Right lobe of liver (tissue), 4 donors: ENCODE measurements around the gene KCNJ11.

Experiments
- CTCF ChIP-seq, 4 donors: fragments of 200-600 bp in 3 of 4; fragments of 450-650 bp in 1 of 4; IDR thresholded peaks; one replicate each; pipeline versions ENCODE4 v1.5.1 to v1.8.0; 2016 to 2022; ENCODE audit warnings: antibody characterized with exemption in 4 of 4, mild to moderate bottlenecking in 2 of 4
- POLR2A ChIP-seq: fragments of 450-650 bp; IDR thresholded peaks from one replicate; pipeline ENCODE4 v1.6.1; 2017; ENCODE audit warnings: antibody characterized with exemption, mild to moderate bottlenecking
- donor health status: DM: no; HTN: no; CAD: no.
- donor health status: DM: no; HTN: no; CAD: no.
- donor health status: DM: no; HTN: yes; CAD: no.

GRCh38 chr11:17350455-17351171, 37.8 kb downstream of the KCNJ11 start:
- TF ChIP-seq CTCF (IDR thresholded peaks at IDR 0.05) (no peak), POLR2A (no peak)
